Nephron progenitor cell (in vitro differentiated cells): ENCODE results near the gene ZNF385C.

ENCODE experiments used
- DNase-seq: peaks from one replicate; pipeline ENCODE4 v3.0.0; 2021
- H3K27ac Mint-ChIP-seq: 2 replicates; pipeline ENCODE4 v1.8.0; 2021; ENCODE audit warnings: mild to moderate bottlenecking, moderate library complexity, mixed read lengths
- H3K27me3 Mint-ChIP-seq: 2 replicates; pipeline ENCODE4 v1.8.0; 2021; ENCODE audit warnings: mild to moderate bottlenecking, low read depth, mixed read lengths; ENCODE audit not compliant: poor library complexity
- H3K36me3 Mint-ChIP-seq: 2 replicates; pipeline ENCODE4 v1.8.0; 2021; ENCODE audit warnings: low read depth, mixed read lengths
- H3K4me1 Mint-ChIP-seq: 2 replicates; pipeline ENCODE4 v1.8.0; 2021; ENCODE audit warnings: mixed read lengths
- H3K4me3 Mint-ChIP-seq: 2 replicates; pipeline ENCODE4 v1.8.0; 2021; ENCODE audit warnings: mild to moderate bottlenecking, moderate library complexity, mixed read lengths
- H3K9me3 Mint-ChIP-seq: 2 replicates; pipeline ENCODE4 v1.8.0; 2021; ENCODE audit warnings: mild to moderate bottlenecking, moderate library complexity, mixed read lengths
- TF ChIP-seq, protein P1 (sequence below): fragments of 200-600 bp; sonication (generic); IDR thresholded peaks from 2 replicates; pipeline ENCODE4 v1.5.0; 2021; ENCODE audit warnings: antibody characterized with exemption

Gene ZNF385C

DNA sequence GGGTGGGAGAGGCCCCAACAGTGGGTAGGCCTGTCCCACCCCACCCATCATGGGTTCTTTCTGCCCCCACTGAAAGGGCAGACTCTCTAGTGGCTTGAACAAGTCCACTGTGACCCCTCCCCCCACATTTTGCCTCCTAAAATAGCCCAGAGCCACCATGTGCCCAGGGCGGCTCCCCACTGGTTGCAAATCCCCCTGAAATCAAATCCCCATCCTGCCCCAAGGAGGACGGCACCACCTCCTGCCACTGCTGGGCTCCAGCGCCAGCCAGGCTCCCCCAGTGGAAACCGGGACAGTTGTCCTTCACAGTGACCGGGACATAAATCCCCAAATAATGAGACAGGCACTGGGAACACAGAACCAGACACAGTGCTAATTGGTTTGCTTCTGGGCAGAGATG, 20.5 kb downstream of the ZNF385C start:
- H3K9me3 Mint-ChIP-seq: no peaks in the 10 kb centered on the region
- peaks cover 21% of the 10 kb centered on the region for H3K4me1 Mint-ChIP-seq
- peak overlapping the region; percentile 82 for H3K27ac Mint-ChIP-seq
- peaks cover 28% of the 10 kb centered on the region for H3K27me3 Mint-ChIP-seq
- TF ChIP-seq, protein P1, sequence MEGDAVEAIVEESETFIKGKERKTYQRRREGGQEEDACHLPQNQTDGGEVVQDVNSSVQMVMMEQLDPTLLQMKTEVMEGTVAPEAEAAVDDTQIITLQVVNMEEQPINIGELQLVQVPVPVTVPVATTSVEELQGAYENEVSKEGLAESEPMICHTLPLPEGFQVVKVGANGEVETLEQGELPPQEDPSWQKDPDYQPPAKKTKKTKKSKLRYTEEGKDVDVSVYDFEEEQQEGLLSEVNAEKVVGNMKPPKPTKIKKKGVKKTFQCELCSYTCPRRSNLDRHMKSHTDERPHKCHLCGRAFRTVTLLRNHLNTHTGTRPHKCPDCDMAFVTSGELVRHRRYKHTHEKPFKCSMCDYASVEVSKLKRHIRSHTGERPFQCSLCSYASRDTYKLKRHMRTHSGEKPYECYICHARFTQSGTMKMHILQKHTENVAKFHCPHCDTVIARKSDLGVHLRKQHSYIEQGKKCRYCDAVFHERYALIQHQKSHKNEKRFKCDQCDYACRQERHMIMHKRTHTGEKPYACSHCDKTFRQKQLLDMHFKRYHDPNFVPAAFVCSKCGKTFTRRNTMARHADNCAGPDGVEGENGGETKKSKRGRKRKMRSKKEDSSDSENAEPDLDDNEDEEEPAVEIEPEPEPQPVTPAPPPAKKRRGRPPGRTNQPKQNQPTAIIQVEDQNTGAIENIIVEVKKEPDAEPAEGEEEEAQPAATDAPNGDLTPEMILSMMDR: no peak
- no peaks in the 10 kb centered on the region for H3K36me3 Mint-ChIP-seq
- no peak overlapping the region for H3K4me3 Mint-ChIP-seq
- DNase-seq: no peak

DNA sequence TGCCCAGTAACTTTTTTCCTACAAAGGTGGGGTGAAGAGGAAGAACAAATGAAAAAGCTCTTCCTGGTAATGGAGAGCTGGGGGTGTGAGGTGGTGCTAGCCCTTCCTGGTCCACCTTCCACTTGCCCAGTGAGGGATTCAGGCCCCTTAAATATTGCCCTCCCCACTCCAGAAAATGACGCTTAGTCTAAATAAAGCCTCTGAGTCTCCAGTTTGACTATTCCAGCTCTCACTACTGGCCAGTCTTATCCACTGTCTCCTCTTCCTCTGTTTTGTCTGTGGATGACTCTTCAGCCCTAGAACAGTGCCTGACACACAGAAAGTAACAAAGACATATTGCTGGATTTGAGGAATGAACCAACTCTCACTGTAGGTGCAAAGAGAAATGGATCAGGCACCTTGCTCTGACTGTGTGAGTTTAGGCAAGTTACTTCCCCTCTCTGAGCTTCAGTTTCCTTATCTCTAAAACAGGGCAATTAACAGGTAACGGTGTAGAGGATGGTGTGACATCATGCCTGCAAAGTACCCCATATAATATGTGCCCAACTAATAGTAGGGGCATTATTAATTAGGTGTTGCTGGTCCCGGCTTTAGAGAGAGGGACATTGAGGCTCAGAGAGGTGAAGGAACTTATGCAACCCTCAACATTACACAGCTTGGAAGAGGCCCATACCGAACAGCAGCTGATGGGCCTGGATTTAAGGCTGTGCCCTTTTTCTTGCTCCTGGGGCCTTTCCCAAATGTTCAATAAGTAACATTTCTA, 21.3 kb downstream of the ZNF385C start:
- H3K36me3 Mint-ChIP-seq: no peaks in the 10 kb centered on the region
- H3K4me1 Mint-ChIP-seq: peaks cover 21% of the 10 kb centered on the region
- no peak overlapping the region for H3K27ac Mint-ChIP-seq
- no peak overlapping the region for H3K4me3 Mint-ChIP-seq
- peaks cover 32% of the 10 kb centered on the region for H3K27me3 Mint-ChIP-seq
- no peaks in the 10 kb centered on the region for H3K9me3 Mint-ChIP-seq
- no peak for DNase-seq
- TF ChIP-seq, protein P1: no peak

DNA sequence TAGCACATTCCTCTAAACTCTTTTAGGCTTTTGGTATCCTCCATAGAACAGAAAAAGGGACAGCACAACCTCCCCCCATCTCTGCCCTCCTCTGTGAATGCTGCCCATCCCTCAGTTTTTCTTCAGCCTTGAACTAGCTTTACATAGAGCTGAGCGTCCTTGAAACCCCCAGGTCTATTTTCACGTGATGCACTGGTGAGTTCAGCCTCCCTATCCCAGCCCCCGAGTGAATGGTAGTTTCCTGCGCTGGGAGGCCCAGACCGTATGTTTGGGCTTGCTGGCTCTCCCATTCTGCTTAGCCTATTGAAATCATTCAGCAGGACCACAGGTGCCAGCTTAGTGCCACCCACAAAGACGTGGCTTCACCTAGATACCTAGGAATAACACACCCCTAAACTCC, 22.5 kb downstream of the ZNF385C start:
- Mint-ChIP-seq H3K9me3 (no peaks in the 10 kb centered on the region), H3K4me1 (peaks cover 21% of the 10 kb centered on the region), H3K4me3 (no peak overlapping the region), H3K27me3 (peaks cover 44% of the 10 kb centered on the region), H3K36me3 (no peaks in the 10 kb centered on the region), H3K27ac (no peak overlapping the region)
- no peak for DNase-seq
- TF ChIP-seq, protein P1: no peak

DNA sequence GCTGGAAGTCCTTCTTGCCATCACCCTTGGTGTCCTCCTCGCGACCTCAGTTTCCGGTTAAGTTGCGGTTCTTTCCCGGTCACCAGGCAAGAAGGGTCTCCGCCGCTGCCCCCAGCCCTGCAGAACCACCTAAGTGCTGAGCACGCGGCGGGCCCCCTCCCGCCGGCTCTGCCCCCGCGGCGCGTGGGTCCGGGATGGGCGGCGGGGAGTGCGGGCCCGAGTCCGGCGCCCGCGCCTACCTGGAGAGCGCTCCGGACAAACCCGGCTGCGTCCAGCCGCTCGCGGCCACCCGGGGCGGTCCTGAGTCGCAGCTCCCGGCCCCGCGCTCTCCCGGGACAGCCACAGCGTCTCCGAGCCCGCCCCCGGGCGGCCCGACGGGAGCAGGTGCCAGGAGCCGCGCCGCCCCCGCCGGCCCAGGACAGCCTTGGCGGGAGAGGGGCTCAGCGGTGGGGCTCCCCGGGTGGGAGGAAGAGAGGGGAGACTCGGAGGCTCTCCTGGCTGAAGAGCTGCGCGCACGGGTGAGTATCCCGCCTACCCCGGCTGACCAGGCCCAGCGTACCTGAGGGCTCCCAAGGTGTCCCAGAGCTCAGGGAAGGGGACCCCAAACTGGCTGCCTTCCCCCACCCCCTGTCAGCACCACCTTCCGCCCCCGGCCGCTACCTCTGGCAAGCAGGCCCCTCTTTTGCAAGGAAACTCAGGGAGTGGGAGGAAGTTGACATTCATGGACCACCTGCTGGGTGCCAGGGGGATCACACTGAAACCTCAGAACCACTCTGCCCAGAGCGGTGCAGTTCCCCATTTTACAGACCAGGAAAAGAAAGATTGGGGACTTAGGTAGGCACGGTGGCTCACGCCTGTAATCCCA, 25.7 kb downstream of the ZNF385C start:
- peak overlapping the region; percentile 68 for H3K4me3 Mint-ChIP-seq
- DNase-seq: peak; percentile 72
- peaks cover 18% of the 10 kb centered on the region for H3K4me1 Mint-ChIP-seq

DNA sequence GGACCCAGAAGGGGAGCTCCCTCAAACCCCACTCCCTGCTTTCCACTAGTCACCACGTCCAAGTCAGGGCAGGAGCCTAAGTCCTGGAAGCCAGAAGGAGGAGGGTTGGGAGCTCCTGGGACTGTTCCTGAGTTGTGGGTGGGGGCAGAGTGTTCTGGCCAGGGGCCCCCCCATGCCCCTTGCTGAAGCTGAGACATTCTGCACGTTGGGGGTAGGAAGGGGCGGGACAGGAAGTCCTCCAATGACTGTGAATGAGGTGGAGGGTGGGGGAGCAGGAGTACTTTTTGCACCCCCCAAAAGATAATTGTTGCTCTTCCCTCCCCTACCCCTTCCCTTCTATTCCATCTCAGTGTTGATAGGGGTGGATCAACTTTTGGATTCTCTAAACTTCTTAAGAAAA, 26.5 kb downstream of the ZNF385C start:
- Mint-ChIP-seq H3K9me3 (no peaks in the 10 kb centered on the region), H3K27ac (no peak overlapping the region), H3K4me1 (peaks cover 24% of the 10 kb centered on the region), H3K4me3 (peak overlapping the region; percentile 63), H3K36me3 (no peaks in the 10 kb centered on the region), H3K27me3 (peaks cover 51% of the 10 kb centered on the region)
- DNase-seq: no peak
- TF ChIP-seq, protein P1: no peak

More for the DNA sequence above, 25.7 kb downstream of the ZNF385C start:
- Mint-ChIP-seq H3K27ac (no peak overlapping the region), H3K27me3 (peaks cover 53% of the 10 kb centered on the region), H3K9me3 (no peaks in the 10 kb centered on the region), H3K36me3 (no peaks in the 10 kb centered on the region)
- TF ChIP-seq, protein P1: no peak
